Colonic mucosa (tissue), 4 donors: ENCODE measurements around the gene SLC27A4. TPM values are rescaled to one million over a fixed set of nuclear protein-coding genes. Genes with fewer than 3 reads are reported as not detected.
A peak's percentile ranks its signal among the peaks of the same experiment; 100 is the strongest.

Source experiments
- DNase-seq: peaks from one replicate; pipeline ENCODE4 v3.0.0-alpha.2; 2020
- H3K27ac ChIP-seq: fragments of 200-600 bp; one replicate; pipeline ENCODE4 v1.8.0; 2021
- H3K27me3 ChIP-seq: fragments of 200-600 bp; one replicate; pipeline ENCODE4 v1.8.0; 2021
- H3K36me3 ChIP-seq: fragments of 200-600 bp; one replicate; pipeline ENCODE4 v1.8.0; 2021
- H3K4me1 ChIP-seq: fragments of 200-600 bp; one replicate; pipeline ENCODE4 v1.8.0; 2021; ENCODE audit warnings: mild to moderate bottlenecking
- H3K4me3 ChIP-seq: fragments of 200-600 bp; one replicate; pipeline ENCODE4 v1.8.0; 2021
- H3K9ac ChIP-seq, 2 donors: one replicate each; pipeline ENCODE4 v1.7.0; 2013; ENCODE audit warnings: control low read depth in 2 of 2, low read depth in 2 of 2, low read length in 2 of 2
- H3K9me3 ChIP-seq: fragments of 200-600 bp; one replicate; pipeline ENCODE4 v1.8.0; 2021
- CTCF ChIP-seq: fragments of 200-600 bp; IDR thresholded peaks from one replicate; pipeline ENCODE4 v1.8.0; 2022; ENCODE audit warnings: antibody characterized with exemption, mild to moderate bottlenecking
- intact Hi-C: fragments of 100-400 bp; cut with DNase I; formaldehyde crosslinking; loops from one replicate; pipeline ENCODE4 v1.14.1; 2022
- total RNA-seq, 2 donors: library from RNA; stranded (reverse); fragmentation: NEBNext Ultra II Directional in 1 of 2; extraction: Animal tissue kit (Norgen Biotek cat#: 25700) in 1 of 2; gene quantifications; one replicate each; pipeline ENCODE4 v1.2.1, GENCODE V29; 2021
- donor health status: healthy.
- donor health status: DM: no; HTN: no; CAD: no.
- donor health status: DM: no; HTN: no; CAD: no.

Gene SLC27A4
- total RNA-seq, 2 donors from 2014 or later: 26.8 to 68.3 TPM

GRCh38 chr9:128321879-128322403 is 18.4 kb upstream of the SLC27A4 start:
- peak overlapping the region; percentile 49 to 73 for H3K9ac ChIP-seq
- intact Hi-C loops: no loop called here
- H3K4me3 ChIP-seq: peak overlapping the region; percentile 95
- DNase-seq: no peak
- H3K27ac ChIP-seq: peak overlapping the region; percentile 85
- H3K4me1 ChIP-seq: peaks cover 6% of the 10 kb centered on the region
- no peaks in the 10 kb centered on the region for H3K27me3 ChIP-seq
- H3K36me3 ChIP-seq: peaks cover 11% of the 10 kb centered on the region
- H3K9me3 ChIP-seq: no peaks in the 10 kb centered on the region
- TF ChIP-seq CTCF: no peak

GRCh38 chr9:128322404-128323211 is 17.7 kb upstream of the SLC27A4 start, which contains the start of the genes COQ4 and TRUB2:
TSS of gene COQ4 (plus strand) at chr9:128322839. CDS start at chr9:128322859, 20 bp downstream.
TSS of gene TRUB2 (minus strand) at chr9:128322447. CDS start at chr9:128322408, 39 bp downstream.
- intact Hi-C loops: no loop called here
- Histone ChIP-seq H3K9ac (peak within 1 kb of the TSS; percentile 71 to 73), H3K9me3 (no peaks in the 10 kb centered on the region), H3K36me3 (peaks cover 11% of the 10 kb centered on the region), H3K27me3 (no peaks in the 10 kb centered on the region), H3K4me3 (peak within 1 kb of the TSS; percentile 95), H3K27ac (peak within 1 kb of the TSS; percentile 85), H3K4me1 (peaks cover 6% of the 10 kb centered on the region)
- peak; percentile 95 for DNase-seq
- TF ChIP-seq CTCF: no peak

GRCh38 chr9:128323212-128323730 is 17.1 kb upstream of the SLC27A4 start:
- intact Hi-C loops: no loop called here
- DNase-seq: no peak
- H3K4me3 ChIP-seq: peak overlapping the region; percentile 95
- H3K9me3 ChIP-seq: no peaks in the 10 kb centered on the region
- peaks cover 6% of the 10 kb centered on the region for H3K4me1 ChIP-seq
- no peaks in the 10 kb centered on the region for H3K27me3 ChIP-seq
- H3K9ac ChIP-seq: peak overlapping the region; percentile 71 to 73
- peak overlapping the region; percentile 85 for H3K27ac ChIP-seq
- no peak for TF ChIP-seq CTCF
- H3K36me3 ChIP-seq: peaks cover 11% of the 10 kb centered on the region

- no peak for DNase-seq
- Histone ChIP-seq H3K27ac (no peak overlapping the region), H3K4me3 (peak overlapping the region; percentile 95), H3K27me3 (no peaks in the 10 kb centered on the region), H3K36me3 (peaks cover 11% of the 10 kb centered on the region), H3K9ac (peak overlapping the region in 1 of 2 donors; percentile 73), H3K9me3 (no peaks in the 10 kb centered on the region), H3K4me1 (peaks cover 6% of the 10 kb centered on the region)
- intact Hi-C loops: no loop called here
- no peak for TF ChIP-seq CTCF
Measured at GRCh38 chr9:128323791-128324190, 16.5 kb upstream of the SLC27A4 start.

GRCh38 chr9:128324401-128324800 is 15.9 kb upstream of the SLC27A4 start:
- Histone ChIP-seq H3K36me3 (peaks cover 11% of the 10 kb centered on the region), H3K9ac (no peak overlapping the region)

More at GRCh38 chr9:128324401-128324800, 15.9 kb upstream of the SLC27A4 start:
- intact Hi-C loops: no loop called here
- TF ChIP-seq CTCF: no peak
- Histone ChIP-seq H3K9me3 (no peaks in the 10 kb centered on the region), H3K27ac (no peak overlapping the region), H3K27me3 (no peaks in the 10 kb centered on the region), H3K4me3 (no peak overlapping the region), H3K4me1 (peaks cover 6% of the 10 kb centered on the region)
- no peak for DNase-seq
